PC-3 (cell line): ENCODE data around the gene GOLGA6L7. TPM values are rescaled to one million over a fixed set of nuclear protein-coding genes. Genes with fewer than 3 reads are reported as not detected.

Source experiments
- ATAC-seq: fragments of 200-7000 bp; cut with Tn5 transposase; 2 replicates; pipeline ENCODE4 v1.9.1; 2020; ENCODE audit warnings: mild to moderate bottlenecking, moderate library complexity
- BruUV-seq: library from RNA; stranded (reverse); fragments of 400-500 nt; replicated peaks from 2 replicates; lab custom pipeline; 2021; lab: Mats Ljungman, UMichigan
- CTCF ChIA-PET: fragments of 300-600 bp; sonication (Branson Sonifier 250); formaldehyde crosslinking; loops from one replicate; lab custom pipeline; 2022; ENCODE audit warnings: antibody characterized with exemption; lab: Charles Lee
- POLR2A ChIA-PET: fragments of 300-600 bp; sonication (Branson Sonifier 250); formaldehyde crosslinking; loops from one replicate; lab custom pipeline; 2022; ENCODE audit warnings: antibody characterized with exemption; ENCODE audit not compliant: unreplicated experiment; lab: Charles Lee
- DNase-seq: peaks from one replicate; pipeline ENCODE4 v3.0.0-alpha.2; 2015
- H2AFZ ChIP-seq: fragments of 300-600 bp; sonication (generic); 2 replicates; pipeline ENCODE4 v1.6.0; 2016; ENCODE audit warnings: antibody characterized with exemption, low read length
- H3F3A ChIP-seq: fragments of 300-600 bp; sonication (generic); one replicate; pipeline ENCODE4 v1.6.0; 2017; ENCODE audit warnings: antibody characterized with exemption, low read length, control low read depth, mild to moderate bottlenecking; ENCODE audit not compliant: unreplicated experiment
- H3K27ac ChIP-seq: fragments of 300-600 bp; sonication (generic); 2 replicates; pipeline ENCODE4 v1.5.1; 2016; ENCODE audit warnings: mild to moderate bottlenecking, low read length
- H3K27me3 ChIP-seq: fragments of 300-600 bp; sonication (generic); 2 replicates; pipeline ENCODE4 v1.6.1; 2016; ENCODE audit warnings: low read length, mixed read lengths
- H3K36me3 ChIP-seq: fragments of 300-600 bp; sonication (generic); 2 replicates; pipeline ENCODE4 v1.6.1; 2016; ENCODE audit warnings: low read depth, mixed run types, low read length, mixed read lengths
- H3K4me1 ChIP-seq: fragments of 300-600 bp; sonication (generic); 2 replicates; pipeline ENCODE4 v1.5.1; 2016; ENCODE audit warnings: low read length; ENCODE audit not compliant: insufficient read depth
- H3K4me2 ChIP-seq: fragments of 300-600 bp; sonication (generic); 2 replicates; pipeline ENCODE4 v1.6.0; 2016; ENCODE audit warnings: low read length
- H3K4me3 ChIP-seq: fragments of 300-600 bp; sonication (generic); 2 replicates; pipeline ENCODE4 v1.5.1; 2016; ENCODE audit warnings: mild to moderate bottlenecking, low read length, mixed read lengths
- H3K79me2 ChIP-seq: fragments of 300-600 bp; sonication (generic); 2 replicates; pipeline ENCODE4 v1.6.1; 2017; ENCODE audit warnings: low read length, mixed read lengths
- H3K9ac ChIP-seq: fragments of 300-600 bp; sonication (generic); 2 replicates; pipeline ENCODE4 v1.6.0; 2016; ENCODE audit warnings: mild to moderate bottlenecking, low read length
- H3K9me2 ChIP-seq: fragments of 300-600 bp; sonication (generic); replicated peaks from 2 replicates; pipeline ENCODE4 v1.6.1; 2016; ENCODE audit warnings: mixed run types, low read length, mixed read lengths
- H3K9me3 ChIP-seq: fragments of 300-600 bp; sonication (generic); 2 replicates; pipeline ENCODE4 v1.6.1; 2016; ENCODE audit warnings: low read length, mixed read lengths
- H4K20me1 ChIP-seq: fragments of 300-600 bp; sonication (generic); 2 replicates; pipeline ENCODE4 v1.6.1; 2016; ENCODE audit warnings: low read length, mixed read lengths
- EZH2 ChIP-seq: fragments of 300-600 bp; sonication (generic); IDR thresholded peaks from one replicate; pipeline ENCODE4 v1.6.1; 2017; ENCODE audit warnings: antibody characterized with exemption, mild to moderate bottlenecking, low read length; ENCODE audit not compliant: unreplicated experiment
- EZH2phosphoT487 ChIP-seq: fragments of 300-600 bp; sonication (generic); IDR thresholded peaks from 2 replicates; pipeline ENCODE4 v1.6.1; 2018; ENCODE audit warnings: mild to moderate bottlenecking, antibody characterized with exemption, low read length, borderline replicate concordance
- intact Hi-C: fragments of 100-400 bp; cut with micrococcal nuclease; formaldehyde crosslinking; loops from 2 replicates; pipeline ENCODE4 v1.9.0; 2023
- total RNA-seq: library from RNA; depleted of rRNA; stranded (reverse); fragments of >200 nt; gene quantifications from 2 replicates; pipeline ENCODE4 v1.2.3, GENCODE V29; 2014
- TF ChIP-seq, protein P1 (sequence below): fragments of 300-600 bp; sonication (generic); conservative IDR thresholded peaks from 2 replicates; pipeline ENCODE4 v1.5.1; 2017; ENCODE audit warnings: antibody characterized with exemption, low read depth, mild to moderate bottlenecking, low read length

The GOLGA6L7 gene
- total RNA-seq, 1 experiment from 2014 or later = not detected

DNA sequence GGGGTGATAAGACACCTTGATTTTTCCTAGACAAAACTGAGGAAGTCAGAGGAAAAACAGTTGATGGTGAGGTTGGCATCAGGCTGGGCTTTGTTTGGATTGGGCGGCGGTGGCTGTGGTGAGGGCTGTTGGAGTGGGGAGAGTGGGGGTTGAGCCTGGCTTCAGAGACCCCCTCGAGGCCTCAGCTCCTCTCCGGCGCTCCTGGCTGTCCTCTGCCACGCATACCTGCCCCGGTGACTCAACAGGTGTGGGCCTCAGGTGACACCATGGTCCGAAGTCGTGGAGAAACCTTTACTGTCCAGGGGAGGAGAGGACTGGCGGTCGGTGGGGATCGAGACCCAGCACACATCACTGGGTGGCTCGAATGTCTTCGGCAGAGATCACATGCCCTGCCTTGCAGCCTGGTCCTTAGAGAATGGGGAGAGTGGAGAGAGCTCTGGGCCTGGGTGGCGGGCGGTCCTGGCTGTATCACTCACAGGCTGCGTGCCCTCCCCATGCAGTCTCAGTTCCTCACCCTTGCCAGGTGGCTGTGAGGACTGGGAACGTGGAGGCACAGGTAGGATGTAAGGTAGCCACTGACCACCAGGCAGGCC is 40.0 kb upstream of the GOLGA6L7 start:
- ATAC-seq (no peak), DNase-seq (no peak)
- CTCF ChIA-PET = no interaction called here
- intact Hi-C loops = no loop called here
- POLR2A ChIA-PET = no interaction called here
- TF ChIP-seq EZH2 = no peak
- TF ChIP-seq, protein P1, sequence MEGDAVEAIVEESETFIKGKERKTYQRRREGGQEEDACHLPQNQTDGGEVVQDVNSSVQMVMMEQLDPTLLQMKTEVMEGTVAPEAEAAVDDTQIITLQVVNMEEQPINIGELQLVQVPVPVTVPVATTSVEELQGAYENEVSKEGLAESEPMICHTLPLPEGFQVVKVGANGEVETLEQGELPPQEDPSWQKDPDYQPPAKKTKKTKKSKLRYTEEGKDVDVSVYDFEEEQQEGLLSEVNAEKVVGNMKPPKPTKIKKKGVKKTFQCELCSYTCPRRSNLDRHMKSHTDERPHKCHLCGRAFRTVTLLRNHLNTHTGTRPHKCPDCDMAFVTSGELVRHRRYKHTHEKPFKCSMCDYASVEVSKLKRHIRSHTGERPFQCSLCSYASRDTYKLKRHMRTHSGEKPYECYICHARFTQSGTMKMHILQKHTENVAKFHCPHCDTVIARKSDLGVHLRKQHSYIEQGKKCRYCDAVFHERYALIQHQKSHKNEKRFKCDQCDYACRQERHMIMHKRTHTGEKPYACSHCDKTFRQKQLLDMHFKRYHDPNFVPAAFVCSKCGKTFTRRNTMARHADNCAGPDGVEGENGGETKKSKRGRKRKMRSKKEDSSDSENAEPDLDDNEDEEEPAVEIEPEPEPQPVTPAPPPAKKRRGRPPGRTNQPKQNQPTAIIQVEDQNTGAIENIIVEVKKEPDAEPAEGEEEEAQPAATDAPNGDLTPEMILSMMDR = no peak
- no peak for TF ChIP-seq EZH2phosphoT487
- Histone ChIP-seq H3K27ac (no peak overlapping the region), H3K4me2 (peak overlapping the region; percentile 95), H2AFZ (no peak overlapping the region), H3K79me2 (peaks cover 64% of the 10 kb centered on the region), H3F3A (no peaks in the 10 kb centered on the region), H3K27me3 (no peaks in the 10 kb centered on the region), H3K4me3 (no peak overlapping the region), H3K9me3 (no peaks in the 10 kb centered on the region), H4K20me1 (no peaks in the 10 kb centered on the region), H3K9me2 (no peaks in the 10 kb centered on the region), H3K4me1 (peaks cover 33% of the 10 kb centered on the region), H3K36me3 (no peaks in the 10 kb centered on the region), H3K9ac (no peak overlapping the region)
- no TSS peak for BruUV-seq

DNA sequence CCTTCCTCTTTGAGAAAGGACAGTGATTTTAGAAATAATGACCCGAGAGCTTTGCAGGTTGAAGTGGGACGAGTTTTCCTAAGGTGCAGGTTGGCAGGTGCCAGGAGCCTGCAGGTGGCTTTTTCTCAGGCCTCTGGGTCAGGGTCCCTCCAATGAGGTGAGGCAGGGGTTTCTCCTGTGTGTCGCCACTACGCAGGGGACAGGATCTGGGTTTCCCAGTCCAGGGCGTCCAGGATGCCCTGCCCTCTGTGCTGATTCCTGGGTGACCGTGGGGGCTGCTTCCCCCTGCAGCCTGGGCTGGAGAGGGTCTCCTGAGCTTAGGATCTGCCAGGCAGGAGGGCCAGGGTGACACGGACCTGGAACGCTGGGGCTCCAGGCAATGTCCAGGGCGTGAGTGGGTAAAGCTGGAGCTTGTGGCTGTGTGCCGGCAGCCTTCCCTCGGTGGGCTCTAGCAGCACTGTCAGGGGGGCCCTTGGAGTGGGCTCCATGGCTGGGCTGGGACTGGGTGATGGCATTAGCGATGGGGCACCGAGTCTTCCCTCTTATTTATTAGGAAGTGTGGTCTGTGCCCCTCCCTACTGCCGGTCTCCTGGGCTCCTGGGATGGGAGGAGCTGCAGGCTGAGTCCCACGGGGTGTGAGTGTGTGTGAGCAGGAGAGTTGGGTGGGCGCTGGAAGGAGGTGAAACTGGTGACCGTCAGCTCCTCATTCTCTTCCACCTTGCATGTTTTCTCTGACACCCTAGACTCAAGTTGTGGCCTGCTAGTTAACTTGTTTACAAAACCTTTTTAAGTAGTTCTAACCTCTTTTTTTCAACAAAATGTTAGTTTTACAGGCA is 39.1 kb upstream of the GOLGA6L7 start:
- Histone ChIP-seq H4K20me1 (no peaks in the 10 kb centered on the region), H3F3A (no peaks in the 10 kb centered on the region), H3K27me3 (no peaks in the 10 kb centered on the region), H3K79me2 (peaks cover 56% of the 10 kb centered on the region), H3K27ac (no peak overlapping the region), H3K4me2 (peak overlapping the region; percentile 95), H3K9me2 (no peaks in the 10 kb centered on the region), H2AFZ (0 out of 2 replicates have a peak overlapping the region, but pooled peaks have one; percentile 63), H3K9ac (no peak overlapping the region), H3K4me1 (peaks cover 33% of the 10 kb centered on the region), H3K4me3 (peak overlapping the region; percentile 75), H3K36me3 (no peaks in the 10 kb centered on the region), H3K9me3 (no peaks in the 10 kb centered on the region)
- intact Hi-C loops = no loop called here
- ChIA-PET POLR2A (no interaction called here), CTCF (no interaction called here)
- DNase-seq (peak; percentile 17), ATAC-seq (peak; percentile 20; the same call in 1 of the 2 replicates)
- BruUV-seq = no TSS peak
- TF ChIP-seq, protein P1 = no peak
- no peak for TF ChIP-seq EZH2phosphoT487
- no peak for TF ChIP-seq EZH2
